Measurements from ENCODE around the gene LINC01488. TPM values are rescaled to one million over a fixed set of nuclear protein-coding genes. Genes with fewer than 3 reads are reported as not detected.

The LINC01488 gene
- total RNA-seq, 4 donors from 2014 or later, result not detected

DNA sequence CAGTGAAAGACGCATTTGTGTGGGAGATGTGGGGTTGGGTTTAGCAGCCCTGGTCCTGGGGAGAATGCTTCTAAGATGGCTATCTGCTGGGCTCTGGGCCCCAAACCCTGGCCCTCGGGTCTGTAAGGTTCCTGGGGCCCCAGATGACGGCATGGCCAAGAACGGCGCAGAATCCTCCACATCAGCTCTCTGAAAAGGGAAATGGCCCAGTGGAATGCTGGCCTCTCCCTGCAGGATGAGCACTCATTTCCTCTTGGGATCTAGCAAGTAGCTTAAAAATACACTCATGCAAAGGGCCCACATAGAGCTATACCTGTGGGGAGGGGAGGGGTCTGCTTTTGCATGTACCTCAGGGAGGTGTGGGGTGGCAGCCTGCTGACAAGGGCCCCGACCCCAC is 37.5 kb upstream of the LINC01488 start:
- H3K36me3 ChIP-seq, result no peaks in the 10 kb centered on the region
- TF ChIP-seq EP300 (IDR thresholded peaks at IDR 0.05; ENCODE audit: low read depth) (no peak), POLR2AphosphoS5 (IDR thresholded peaks at IDR 0.05) (no peak), POLR2A (IDR thresholded peaks at IDR 0.05) (no peak)
- TF ChIP-seq, protein P1, sequence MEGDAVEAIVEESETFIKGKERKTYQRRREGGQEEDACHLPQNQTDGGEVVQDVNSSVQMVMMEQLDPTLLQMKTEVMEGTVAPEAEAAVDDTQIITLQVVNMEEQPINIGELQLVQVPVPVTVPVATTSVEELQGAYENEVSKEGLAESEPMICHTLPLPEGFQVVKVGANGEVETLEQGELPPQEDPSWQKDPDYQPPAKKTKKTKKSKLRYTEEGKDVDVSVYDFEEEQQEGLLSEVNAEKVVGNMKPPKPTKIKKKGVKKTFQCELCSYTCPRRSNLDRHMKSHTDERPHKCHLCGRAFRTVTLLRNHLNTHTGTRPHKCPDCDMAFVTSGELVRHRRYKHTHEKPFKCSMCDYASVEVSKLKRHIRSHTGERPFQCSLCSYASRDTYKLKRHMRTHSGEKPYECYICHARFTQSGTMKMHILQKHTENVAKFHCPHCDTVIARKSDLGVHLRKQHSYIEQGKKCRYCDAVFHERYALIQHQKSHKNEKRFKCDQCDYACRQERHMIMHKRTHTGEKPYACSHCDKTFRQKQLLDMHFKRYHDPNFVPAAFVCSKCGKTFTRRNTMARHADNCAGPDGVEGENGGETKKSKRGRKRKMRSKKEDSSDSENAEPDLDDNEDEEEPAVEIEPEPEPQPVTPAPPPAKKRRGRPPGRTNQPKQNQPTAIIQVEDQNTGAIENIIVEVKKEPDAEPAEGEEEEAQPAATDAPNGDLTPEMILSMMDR (IDR thresholded peaks at IDR 0.05), result no peak
- H3K4me3 ChIP-seq, result peak overlapping the region in 2 of 4 donors; percentile 34 to 44
- in situ Hi-C loops (cut with MboI; ENCODE audit: low pct_ligation_motif_present in 1 of 4, low pct_unique_long_range_greater_than_20kb in 1 of 4, low sequenced_read_pairs in 3 of 4), result loop anchor here in 1 of 4 donors (25.0 kb wide), 1 partner anchor 193 kb away; the partner anchor contains the start of gene CCND1
- peaks cover 17 to 26% (median 21%) of the 10 kb centered on the region in 4 donors for H3K4me1 ChIP-seq
- WGBS, 2 donors (ENCODE audit: low coverage in 1 of 2), result 49% methylated on average over 6 of the region's 6 CpGs; no CpG with 5 or more reads in 1 of the 2 donors
- intact Hi-C loops (cut with DNase I; ENCODE audit: low total_unique reads), result no loop called here
- H3K9me3 ChIP-seq, result no peaks in the 10 kb centered on the region
- no peak for DNase-seq
- no peaks in the 10 kb centered on the region for H3K27me3 ChIP-seq
- H3K27ac ChIP-seq, result peak overlapping the region; percentile 71 to 81 (median 74)

DNA sequence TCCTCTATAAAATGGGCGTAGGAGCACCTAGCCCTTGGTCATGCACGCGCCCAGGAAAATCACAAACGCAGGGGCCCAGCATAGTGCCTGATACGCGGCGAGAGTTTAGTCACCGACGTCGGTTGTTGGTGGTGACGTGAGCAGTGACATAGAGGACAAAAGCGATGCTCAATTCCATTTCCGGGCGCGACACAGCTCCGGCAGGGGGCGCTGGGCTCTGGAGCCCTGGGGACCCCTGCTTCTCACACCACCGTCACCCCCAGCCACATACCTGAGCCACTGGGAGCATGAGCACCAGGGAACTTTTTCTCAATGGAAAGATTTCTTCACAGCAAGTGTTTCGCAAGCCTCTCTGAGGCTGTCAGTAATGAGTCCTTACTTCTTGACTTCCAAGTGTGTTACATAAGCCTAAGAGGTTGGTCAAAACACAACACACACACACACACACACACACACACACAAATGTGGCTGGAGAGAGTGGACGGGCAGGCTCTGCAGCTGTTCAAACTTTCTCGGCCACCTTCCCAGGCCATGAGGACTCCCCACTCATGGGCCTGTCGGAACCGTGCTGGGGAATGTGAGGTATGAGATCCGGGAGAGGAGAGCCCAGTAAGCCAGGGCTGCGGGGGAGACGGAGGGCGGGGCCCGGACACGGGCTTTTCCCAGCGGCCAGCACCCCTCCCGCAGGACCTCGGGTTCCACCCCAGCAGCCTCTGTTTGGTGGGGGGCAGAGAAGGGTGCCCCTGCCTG is 36.9 kb upstream of the LINC01488 start:
- WGBS, 2 donors (ENCODE audit: low coverage in 1 of 2), result 42 to 72% methylated on average over 2 to 32 of the region's 32 CpGs
- H3K36me3 ChIP-seq, result no peaks in the 10 kb centered on the region
- H3K27ac ChIP-seq, result peak overlapping the region; percentile 71 to 81 (median 74)
- intact Hi-C loops (cut with DNase I; ENCODE audit: low total_unique reads), result no loop called here
- H3K4me1 ChIP-seq, result peaks cover 17 to 26% (median 23%) of the 10 kb centered on the region in 4 donors
- TF ChIP-seq POLR2A (IDR thresholded peaks at IDR 0.05) (peak; percentile 8), POLR2AphosphoS5 (IDR thresholded peaks at IDR 0.05) (peak; percentile 29 to 57 (median 44)), EP300 (IDR thresholded peaks at IDR 0.05; ENCODE audit: low read depth) (no peak)
- TF ChIP-seq, protein P1 (IDR thresholded peaks at IDR 0.05), result peak in 1 of 5 experiments; percentile 10
- peak; percentile 40 for DNase-seq
- H3K27me3 ChIP-seq, result no peaks in the 10 kb centered on the region
- H3K4me3 ChIP-seq, result no peak overlapping the region
- no peaks in the 10 kb centered on the region for H3K9me3 ChIP-seq
- in situ Hi-C loops (cut with MboI; ENCODE audit: low pct_ligation_motif_present in 1 of 4, low pct_unique_long_range_greater_than_20kb in 1 of 4, low sequenced_read_pairs in 3 of 4), result loop anchor here in 1 of 4 donors (25.0 kb wide), 1 partner anchor 193 kb away; the partner anchor contains the start of gene CCND1

DNA sequence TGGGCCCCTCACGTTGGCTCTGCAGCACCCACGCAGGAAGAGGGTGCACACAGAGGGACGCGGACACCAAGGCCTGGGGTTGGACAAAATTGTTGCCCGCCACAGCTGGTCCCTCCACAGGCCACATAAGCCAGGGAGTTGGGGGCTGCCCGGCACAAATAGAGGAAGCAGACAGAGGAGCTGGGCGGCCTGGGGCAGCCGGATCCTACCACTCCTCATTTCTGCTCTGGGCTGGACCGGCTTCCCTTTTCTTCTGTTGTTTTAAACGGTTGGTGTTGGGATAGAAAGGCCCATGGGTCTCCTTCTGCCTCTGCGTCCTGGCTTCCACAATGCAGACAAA is 36.4 kb upstream of the LINC01488 start:
- no peak for DNase-seq
- H3K27me3 ChIP-seq, result no peaks in the 10 kb centered on the region
- H3K4me1 ChIP-seq, result peaks cover 17 to 28% (median 23%) of the 10 kb centered on the region in 4 donors
- WGBS, 2 donors (ENCODE audit: low coverage in 1 of 2), result 87% methylated on average over 11 of the region's 11 CpGs; no CpG with 5 or more reads in 1 of the 2 donors
- no peaks in the 10 kb centered on the region for H3K9me3 ChIP-seq
- intact Hi-C loops (cut with DNase I; ENCODE audit: low total_unique reads), result no loop called here
- in situ Hi-C loops (cut with MboI; ENCODE audit: low pct_ligation_motif_present in 1 of 4, low pct_unique_long_range_greater_than_20kb in 1 of 4, low sequenced_read_pairs in 3 of 4), result loop anchor here in 1 of 4 donors (25.0 kb wide), 1 partner anchor 192 kb away; the partner anchor contains the start of gene CCND1
- no peak overlapping the region for H3K4me3 ChIP-seq
- H3K36me3 ChIP-seq, result no peaks in the 10 kb centered on the region
- TF ChIP-seq, protein P1 (IDR thresholded peaks at IDR 0.05), result no peak
- no peak for TF ChIP-seq POLR2AphosphoS5 (IDR thresholded peaks at IDR 0.05)
- no peak for TF ChIP-seq EP300 (IDR thresholded peaks at IDR 0.05; ENCODE audit: low read depth)
- no peak for TF ChIP-seq POLR2A (IDR thresholded peaks at IDR 0.05)
- peak overlapping the region; percentile 37 to 81 (median 74) for H3K27ac ChIP-seq

DNA sequence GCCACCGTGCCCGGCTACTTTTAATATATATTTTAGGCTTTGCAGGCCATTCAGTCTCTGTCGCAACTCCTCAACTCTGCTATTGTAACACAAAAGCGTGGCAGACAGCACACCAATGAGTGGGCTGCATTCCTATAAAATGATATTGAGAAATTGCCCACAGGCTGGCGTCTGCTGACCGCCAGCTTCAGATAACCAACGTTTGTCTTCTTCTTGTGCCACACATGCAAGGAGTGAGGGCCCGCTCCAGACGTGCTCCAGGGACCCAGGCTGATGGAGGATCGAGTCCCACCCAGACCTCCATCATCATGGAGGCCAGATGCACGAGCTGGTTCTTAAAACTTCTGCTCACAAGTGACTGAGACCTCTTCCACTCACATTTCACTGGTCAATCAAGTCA is 35.4 kb upstream of the LINC01488 start:
- Histone ChIP-seq H3K4me1 (peaks cover 17 to 28% (median 23%) of the 10 kb centered on the region in 4 donors), H3K9me3 (no peaks in the 10 kb centered on the region), H3K36me3 (no peaks in the 10 kb centered on the region), H3K4me3 (no peak overlapping the region), H3K27ac (no peak overlapping the region), H3K27me3 (no peaks in the 10 kb centered on the region)
- no peak for DNase-seq
- 80 to 84% methylated on average over 1 to 11 of the region's 11 CpGs for WGBS, 2 donors (ENCODE audit: low coverage in 1 of 2)
- intact Hi-C loops (cut with DNase I; ENCODE audit: low total_unique reads) (no loop called here), in situ Hi-C loops (cut with MboI; ENCODE audit: low pct_ligation_motif_present in 1 of 4, low pct_unique_long_range_greater_than_20kb in 1 of 4, low sequenced_read_pairs in 3 of 4) (loop anchor here in 1 of 4 donors (25.0 kb wide), 1 partner anchor 191 kb away; the partner anchor contains the start of gene CCND1)
- TF ChIP-seq, protein P1 (IDR thresholded peaks at IDR 0.05), result no peak
- no peak for TF ChIP-seq EP300 (IDR thresholded peaks at IDR 0.05; ENCODE audit: low read depth)
- no peak for TF ChIP-seq POLR2A (IDR thresholded peaks at IDR 0.05)
- no peak for TF ChIP-seq POLR2AphosphoS5 (IDR thresholded peaks at IDR 0.05)

All from transverse colon (tissue), 4 donors.